Measurements from ENCODE around the gene FSIP1.

GRCh38 chr15:39714251-39714650 lies 68.4 kb downstream of the FSIP1 start:
- TF ChIP-seq POLR2A (IDR thresholded peaks at IDR 0.05; ENCODE audit: low read depth, low read length), result no peak
- no peak for TF ChIP-seq POLR2AphosphoS5 (IDR thresholded peaks at IDR 0.05; ENCODE audit: low read depth, low read length)
- no peak for TF ChIP-seq SPI1 (IDR thresholded peaks at IDR 0.05; ENCODE audit: low read depth, low read length)
- no peak for TF ChIP-seq POU2F2 (IDR thresholded peaks at IDR 0.05; ENCODE audit: low read depth, low read length)
- TF ChIP-seq PAX5 (IDR thresholded peaks at IDR 0.05; ENCODE audit: insufficient read depth, low read length, severe bottlenecking), result no peak
- no peak for TF ChIP-seq TAF1 (IDR thresholded peaks at IDR 0.05; ENCODE audit: low read depth, low read length)
